Cardiac muscle cell (in vitro differentiated cells and primary cell): Measurements from ENCODE around the gene FOXC1. TPM values are rescaled to one million over a fixed set of nuclear protein-coding genes. Genes with fewer than 3 reads are reported as not detected.

ENCODE experiments used
- DNase-seq, 2 donors: peaks; one replicate each; pipeline versions ENCODE4 v3.0.0 to v3.0.0-alpha.2; 2010 to 2017; ENCODE audit warnings: low read depth in 1 of 2, low spot score in 1 of 2
- H3K27ac ChIP-seq: fragments of 200-600 bp; sonication (generic); 2 replicates; pipeline ENCODE4 v1.5.1; 2016
- H3K27me3 ChIP-seq: fragments of 200-600 bp; sonication (generic); 2 replicates; pipeline ENCODE4 v1.6.0; 2016; ENCODE audit warnings: control low read depth
- H3K36me3 ChIP-seq: fragments of 200-600 bp; sonication (generic); 2 replicates; pipeline ENCODE4 v1.5.1; 2016; ENCODE audit warnings: control low read depth
- H3K4me1 ChIP-seq: fragments of 200-600 bp; sonication (generic); 2 replicates; pipeline ENCODE4 v1.8.1; 2017; ENCODE audit warnings: low read depth, mild to moderate bottlenecking, mixed run types
- H3K4me3 ChIP-seq: fragments of 200-600 bp; sonication (generic); 2 replicates; pipeline ENCODE4 v1.5.1; 2016; ENCODE audit warnings: mild to moderate bottlenecking
- H3K9me3 ChIP-seq: fragments of 200-600 bp; sonication (generic); 2 replicates; pipeline ENCODE4 v1.5.1; 2017; ENCODE audit warnings: low read depth, mild to moderate bottlenecking, control low read depth
- polyA plus RNA-seq: library from polyadenylated mRNA; unstranded; fragments of >200 nt; fragmentation: Nextera tagmentation; extraction: Ambion mirVana; gene quantifications from 2 replicates; pipeline ENCODE4 v1.2.1, GENCODE V29; 2016
- total RNA-seq: library from RNA; depleted of rRNA; stranded (reverse); fragments of >200 nt; gene quantifications from 2 replicates; pipeline ENCODE4 v1.2.3, GENCODE V29; 2016
- TF ChIP-seq, protein P1 (sequence below): IDR thresholded peaks from 2 replicates; pipeline ENCODE4 v1.5.1; 2012; ENCODE audit warnings: low read depth, mild to moderate bottlenecking, low read length

Gene FOXC1
- total and polyA plus RNA-seq, 2 experiments from 2014 or later = 2.5 to 3.4 TPM

DNA sequence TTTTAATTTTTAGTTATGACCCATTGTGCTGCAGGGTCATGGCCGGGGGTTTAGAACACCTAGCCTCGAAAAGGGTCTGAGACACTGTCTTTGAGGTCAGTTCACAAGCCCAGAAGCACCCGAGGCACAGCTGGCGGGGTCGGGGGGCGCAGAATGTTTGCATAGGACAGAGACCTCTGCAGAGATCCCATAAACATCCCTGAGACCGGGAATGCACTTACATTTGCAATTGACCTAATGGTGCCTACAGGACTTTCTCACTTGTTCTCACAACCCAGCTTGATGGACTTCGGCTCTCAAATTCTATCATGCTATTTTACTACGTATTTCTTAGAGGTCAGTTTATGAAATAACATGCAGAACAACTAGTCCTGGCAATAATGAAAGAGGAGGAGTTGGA lies 33.5 kb upstream of the FOXC1 start:
- Histone ChIP-seq H3K27ac (no peak overlapping the region), H3K4me3 (no peak overlapping the region), H3K9me3 (no peaks in the 10 kb centered on the region), H3K4me1 (no peaks in the 10 kb centered on the region), H3K27me3 (no peaks in the 10 kb centered on the region), H3K36me3 (no peaks in the 10 kb centered on the region)
- DNase-seq = no peak
- TF ChIP-seq, protein P1, sequence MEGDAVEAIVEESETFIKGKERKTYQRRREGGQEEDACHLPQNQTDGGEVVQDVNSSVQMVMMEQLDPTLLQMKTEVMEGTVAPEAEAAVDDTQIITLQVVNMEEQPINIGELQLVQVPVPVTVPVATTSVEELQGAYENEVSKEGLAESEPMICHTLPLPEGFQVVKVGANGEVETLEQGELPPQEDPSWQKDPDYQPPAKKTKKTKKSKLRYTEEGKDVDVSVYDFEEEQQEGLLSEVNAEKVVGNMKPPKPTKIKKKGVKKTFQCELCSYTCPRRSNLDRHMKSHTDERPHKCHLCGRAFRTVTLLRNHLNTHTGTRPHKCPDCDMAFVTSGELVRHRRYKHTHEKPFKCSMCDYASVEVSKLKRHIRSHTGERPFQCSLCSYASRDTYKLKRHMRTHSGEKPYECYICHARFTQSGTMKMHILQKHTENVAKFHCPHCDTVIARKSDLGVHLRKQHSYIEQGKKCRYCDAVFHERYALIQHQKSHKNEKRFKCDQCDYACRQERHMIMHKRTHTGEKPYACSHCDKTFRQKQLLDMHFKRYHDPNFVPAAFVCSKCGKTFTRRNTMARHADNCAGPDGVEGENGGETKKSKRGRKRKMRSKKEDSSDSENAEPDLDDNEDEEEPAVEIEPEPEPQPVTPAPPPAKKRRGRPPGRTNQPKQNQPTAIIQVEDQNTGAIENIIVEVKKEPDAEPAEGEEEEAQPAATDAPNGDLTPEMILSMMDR = no peak

DNA sequence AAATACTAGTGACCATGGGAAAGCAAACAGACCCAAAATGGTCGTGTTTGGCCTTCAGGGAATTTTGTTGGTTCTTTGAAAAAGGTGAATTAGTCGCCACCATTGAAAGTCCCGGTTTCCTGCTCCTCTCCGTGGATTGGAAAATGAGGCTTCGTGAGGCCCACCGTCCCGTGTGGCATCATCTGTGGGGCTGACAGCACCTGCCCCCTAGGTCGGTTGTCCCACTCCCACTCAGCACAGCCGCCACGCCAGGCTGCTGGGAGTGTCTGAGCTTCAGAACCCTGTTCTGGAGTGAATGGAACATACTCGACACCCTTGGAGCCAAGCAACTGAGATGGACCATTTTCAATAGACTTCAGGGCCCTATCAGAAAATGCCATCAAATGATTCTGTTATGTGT lies 33.0 kb upstream of the FOXC1 start:
- TF ChIP-seq, protein P1 = no peak
- H3K27me3 ChIP-seq = no peaks in the 10 kb centered on the region
- DNase-seq = no peak
- H3K4me1 ChIP-seq = no peaks in the 10 kb centered on the region
- no peaks in the 10 kb centered on the region for H3K9me3 ChIP-seq
- H3K27ac ChIP-seq = no peak overlapping the region
- no peak overlapping the region for H3K4me3 ChIP-seq
- H3K36me3 ChIP-seq = no peaks in the 10 kb centered on the region

DNA sequence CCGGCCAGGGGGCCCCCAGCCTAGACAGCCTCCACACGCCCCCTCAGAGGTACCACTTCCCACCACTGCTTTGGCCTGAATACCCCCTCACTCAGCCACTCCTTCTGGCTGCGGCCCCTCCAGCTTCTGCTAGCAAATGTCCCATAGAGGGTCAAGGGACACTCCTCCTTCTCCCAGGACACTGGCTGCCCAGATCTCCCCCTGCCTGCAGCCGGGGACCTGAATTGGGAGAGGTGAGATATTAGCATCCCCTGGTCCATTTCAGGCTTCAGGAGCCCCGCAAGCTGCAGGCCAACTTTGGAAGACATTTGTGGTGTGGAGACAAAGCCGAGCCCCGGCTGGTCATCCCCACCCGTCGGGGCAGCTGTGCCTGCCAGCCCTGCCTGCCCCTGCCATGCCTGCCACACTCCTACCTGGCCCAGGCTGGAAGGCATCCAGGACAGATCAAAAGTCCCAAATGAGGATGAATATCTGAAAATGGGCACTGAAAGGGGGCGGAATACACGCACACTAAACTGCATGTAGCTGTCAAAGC lies 32.5 kb upstream of the FOXC1 start:
- H3K4me3 ChIP-seq = no peak overlapping the region
- DNase-seq = no peak
- TF ChIP-seq, protein P1 = no peak
- H3K27ac ChIP-seq = no peak overlapping the region
- H3K36me3 ChIP-seq = no peaks in the 10 kb centered on the region
- no peaks in the 10 kb centered on the region for H3K4me1 ChIP-seq
- H3K27me3 ChIP-seq = no peaks in the 10 kb centered on the region
- no peaks in the 10 kb centered on the region for H3K9me3 ChIP-seq

DNA sequence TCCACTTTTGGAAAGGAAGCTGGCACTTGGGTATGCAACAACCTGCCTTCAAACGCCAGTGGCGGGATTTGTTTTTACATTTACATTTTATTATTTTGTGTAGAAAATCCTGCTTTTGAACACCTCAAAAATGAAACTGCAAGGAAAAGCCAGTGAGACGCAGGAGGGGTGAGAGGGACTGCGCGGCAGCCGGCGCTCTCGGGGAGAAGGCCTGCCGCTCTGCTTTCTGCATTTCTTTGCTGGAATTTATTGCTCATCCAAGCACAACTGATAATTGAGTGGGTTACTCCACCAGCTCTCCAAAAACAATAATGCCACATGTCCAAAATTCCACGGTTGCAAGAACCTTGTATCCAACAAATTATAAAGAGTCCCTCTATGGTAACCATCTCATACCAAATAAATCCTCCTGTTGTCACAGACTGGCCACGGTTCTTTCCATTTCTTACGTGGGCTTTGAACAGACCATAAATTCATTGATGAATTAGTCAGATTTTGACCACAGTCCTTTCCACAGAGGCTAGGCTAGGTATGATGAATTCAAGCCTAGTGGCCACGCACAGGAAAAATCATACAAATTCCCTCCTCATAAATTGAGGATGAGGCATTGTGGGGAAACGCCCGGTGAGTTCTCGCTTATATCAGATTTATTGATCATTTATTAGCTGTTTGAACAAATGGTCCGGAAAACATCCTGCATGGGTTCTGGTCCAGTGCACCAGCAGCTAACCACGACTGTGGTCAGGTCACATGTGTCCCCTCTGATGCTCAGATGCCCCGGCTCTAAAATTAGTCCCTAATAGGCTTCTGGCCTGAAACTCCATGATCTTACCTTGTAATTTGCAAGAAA lies 31.6 kb upstream of the FOXC1 start:
- Histone ChIP-seq H3K36me3 (no peaks in the 10 kb centered on the region), H3K27ac (no peak overlapping the region), H3K4me1 (no peaks in the 10 kb centered on the region), H3K4me3 (no peak overlapping the region), H3K9me3 (no peaks in the 10 kb centered on the region), H3K27me3 (no peaks in the 10 kb centered on the region)
- no peak for DNase-seq
- TF ChIP-seq, protein P1 = no peak

DNA sequence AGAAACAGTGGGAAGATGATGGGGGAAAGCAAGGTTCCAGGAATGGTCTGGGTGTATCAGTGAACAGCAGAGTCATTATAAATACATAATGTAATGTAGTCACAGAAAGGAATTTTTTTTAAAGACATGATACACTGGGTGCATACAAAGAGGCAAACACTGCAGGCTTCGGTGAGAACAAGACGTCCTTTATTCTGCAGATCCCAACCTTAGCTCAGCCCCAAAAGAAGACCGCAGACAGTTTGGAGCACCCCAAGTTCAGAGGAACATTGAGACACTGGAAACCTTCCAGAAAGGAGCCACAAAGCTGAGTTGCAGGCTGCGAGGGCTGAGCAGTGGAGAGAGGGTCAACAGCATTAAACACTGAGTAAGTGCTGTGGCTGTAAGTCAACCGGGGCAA lies 30.6 kb upstream of the FOXC1 start:
- no peaks in the 10 kb centered on the region for H3K4me1 ChIP-seq
- H3K36me3 ChIP-seq = no peaks in the 10 kb centered on the region
- no peak overlapping the region for H3K27ac ChIP-seq
- H3K9me3 ChIP-seq = no peaks in the 10 kb centered on the region
- no peak overlapping the region for H3K4me3 ChIP-seq
- TF ChIP-seq, protein P1 = no peak
- no peaks in the 10 kb centered on the region for H3K27me3 ChIP-seq
- no peak for DNase-seq
